ENCODE results near the gene GNAI2. TPM values are rescaled to one million over a fixed set of nuclear protein-coding genes. Genes with fewer than 3 reads are reported as not detected.

Gene GNAI2
- total and polyA plus RNA-seq, 2 donors from 2014 or later = 141 to 245 TPM

GRCh38 chr3:50289130-50289529 lies 53.1 kb downstream of the GNAI2 start:
- FAIRE-seq = no peak
- TF ChIP-seq CTCF (IDR thresholded peaks at IDR 0.05; ENCODE audit: borderline replicate concordance, extremely low read depth, insufficient read depth) = no peak

GRCh38 chr3:50290161-50290641 lies 54.2 kb downstream of the GNAI2 start:
- Histone ChIP-seq H3K4me3 (ENCODE audit: low read length in 3 of 3) (no peak overlapping the region), H3K27me3 (ENCODE audit: control insufficient read depth, insufficient read depth, low read length) (no peaks in the 10 kb centered on the region), H3K9ac (ENCODE audit: low read length in 3 of 3) (no peak overlapping the region), H3K27ac (ENCODE audit: low read depth in 2 of 2, low read length in 2 of 2) (no peak overlapping the region), H3K9me3 (ENCODE audit: control insufficient read depth in 2 of 3, insufficient read depth in 1 of 3, low read length in 3 of 3) (no peaks in the 10 kb centered on the region), H3K4me1 (ENCODE audit: control insufficient read depth in 2 of 3, insufficient read depth in 2 of 3, low read depth in 1 of 3, low read length in 3 of 3) (peaks cover 3 to 17% (median 16%) of the 10 kb centered on the region in 3 donors), H3K36me3 (ENCODE audit: control insufficient read depth in 2 of 3, insufficient read depth in 3 of 3, low read length in 3 of 3) (peaks cover 0 to 25% (median 9%) of the 10 kb centered on the region in 3 donors)
- FAIRE-seq = no peak
- DNase-seq = peak in 1 of 5 donors; percentile 56
- intact Hi-C loops (cut with DNase I) = no loop called here
- no peak for TF ChIP-seq CTCF (IDR thresholded peaks at IDR 0.05; ENCODE audit: borderline replicate concordance, extremely low read depth, insufficient read depth)

More at GRCh38 chr3:50289130-50289529, 53.1 kb downstream of the GNAI2 start:
- no peaks in the 10 kb centered on the region for H3K27me3 ChIP-seq (ENCODE audit: control insufficient read depth, insufficient read depth, low read length)
- DNase-seq = peak in 1 of 5 donors; percentile 39
- H3K36me3 ChIP-seq (ENCODE audit: control insufficient read depth in 2 of 3, insufficient read depth in 3 of 3, low read length in 3 of 3) = peaks cover 0 to 25% (median 9%) of the 10 kb centered on the region in 3 donors
- H3K9me3 ChIP-seq (ENCODE audit: control insufficient read depth in 2 of 3, insufficient read depth in 1 of 3, low read length in 3 of 3) = no peaks in the 10 kb centered on the region
- intact Hi-C loops (cut with DNase I) = no loop called here
- peaks cover 3 to 17% (median 16%) of the 10 kb centered on the region in 3 donors for H3K4me1 ChIP-seq (ENCODE audit: control insufficient read depth in 2 of 3, insufficient read depth in 2 of 3, low read depth in 1 of 3, low read length in 3 of 3)
- no peak overlapping the region for H3K27ac ChIP-seq (ENCODE audit: low read depth in 2 of 2, low read length in 2 of 2)
- no peak overlapping the region for H3K9ac ChIP-seq (ENCODE audit: low read length in 3 of 3)
- no peak overlapping the region for H3K4me3 ChIP-seq (ENCODE audit: low read length in 3 of 3)

GRCh38 chr3:50292159-50293078 lies 56.4 kb downstream of the GNAI2 start, which contains the start of gene IFRD2:
Gene IFRD2 (minus strand): TSS chr3:50292429. CDS start chr3:50292274, 155 bp downstream.
- H3K9ac ChIP-seq (ENCODE audit: low read length in 3 of 3) = peak within 1 kb of the TSS; percentile 30 to 84 (median 66)
- intact Hi-C loops (cut with DNase I) = no loop called here
- no peaks in the 10 kb centered on the region for H3K27me3 ChIP-seq (ENCODE audit: control insufficient read depth, insufficient read depth, low read length)
- H3K4me3 ChIP-seq (ENCODE audit: low read length in 3 of 3) = peak within 1 kb of the TSS; percentile 66 to 88 (median 85)
- H3K9me3 ChIP-seq (ENCODE audit: control insufficient read depth in 2 of 3, insufficient read depth in 1 of 3, low read length in 3 of 3) = no peaks in the 10 kb centered on the region
- TF ChIP-seq CTCF (IDR thresholded peaks at IDR 0.05; ENCODE audit: borderline replicate concordance, extremely low read depth, insufficient read depth) = no peak
- peaks cover 3 to 17% (median 16%) of the 10 kb centered on the region in 3 donors for H3K4me1 ChIP-seq (ENCODE audit: control insufficient read depth in 2 of 3, insufficient read depth in 2 of 3, low read depth in 1 of 3, low read length in 3 of 3)
- peak within 1 kb of the TSS; percentile 78 to 88 for H3K27ac ChIP-seq (ENCODE audit: low read depth in 2 of 2, low read length in 2 of 2)
- DNase-seq (peak; percentile 97 to 99 (median 99)), FAIRE-seq (peak; percentile 92)
- peaks cover 0 to 25% (median 9%) of the 10 kb centered on the region in 3 donors for H3K36me3 ChIP-seq (ENCODE audit: control insufficient read depth in 2 of 3, insufficient read depth in 3 of 3, low read length in 3 of 3)

Measured in kidney (tissue), 14 donors.